Activated CD4-positive, CD25-positive, alpha-beta regulatory T cell treated with anti-CD3 and anti-CD28 coated beads, Interleukin-2, amount 50 U/mL, for 16 hours (primary cell): ENCODE results near the gene PEAK3.
A peak's percentile ranks its signal among the peaks of the same experiment; 100 is the strongest.
"Not testable (repeated sequence)": the region's sequence is repeated elsewhere in the genome, so short reads cannot be mapped to it uniquely, and the experiment has no call there.

Experiments
- DNase-seq: peaks from one replicate; pipeline ENCODE4 v3.0.0-alpha.2; 2020; ENCODE audit warnings: low read depth, low spot score

PEAK3 gene

DNA sequence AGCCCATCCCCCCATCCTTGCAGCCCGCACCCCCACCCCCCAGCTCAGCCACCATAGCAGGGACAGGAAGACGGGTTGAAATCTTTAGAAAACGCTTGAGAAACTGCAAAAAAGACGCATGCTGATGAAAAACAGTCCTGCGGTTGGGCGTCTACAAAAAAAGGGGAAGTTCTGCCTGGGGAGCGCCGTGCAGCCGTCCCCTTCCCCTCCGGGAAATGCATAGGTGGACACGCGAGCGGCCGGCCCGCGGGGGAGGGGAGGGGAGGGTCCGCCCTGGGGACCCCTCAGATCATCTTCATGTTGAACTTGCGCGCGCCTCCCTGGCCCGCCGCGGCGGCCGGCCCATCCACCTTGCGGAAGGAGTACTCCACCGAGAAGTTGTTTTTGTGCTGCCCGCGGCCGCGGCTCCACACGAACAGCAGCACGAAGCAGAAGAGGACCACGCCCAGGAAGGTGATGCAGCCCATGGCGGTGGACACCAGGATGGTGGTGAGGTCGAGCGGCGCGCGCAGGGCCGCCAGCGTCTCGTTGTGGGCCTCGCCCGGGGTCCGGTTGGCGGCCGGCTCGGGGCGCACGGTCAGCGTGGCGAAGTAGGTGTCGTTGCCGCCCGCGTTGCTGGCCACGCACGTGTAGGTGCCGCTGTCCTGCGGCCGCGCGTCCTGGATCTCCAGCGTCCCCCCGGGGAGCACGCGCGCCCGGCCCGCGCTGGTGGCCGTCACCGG is 7.9 kb upstream of the PEAK3 start:
- DNase-seq: no peak

DNA sequence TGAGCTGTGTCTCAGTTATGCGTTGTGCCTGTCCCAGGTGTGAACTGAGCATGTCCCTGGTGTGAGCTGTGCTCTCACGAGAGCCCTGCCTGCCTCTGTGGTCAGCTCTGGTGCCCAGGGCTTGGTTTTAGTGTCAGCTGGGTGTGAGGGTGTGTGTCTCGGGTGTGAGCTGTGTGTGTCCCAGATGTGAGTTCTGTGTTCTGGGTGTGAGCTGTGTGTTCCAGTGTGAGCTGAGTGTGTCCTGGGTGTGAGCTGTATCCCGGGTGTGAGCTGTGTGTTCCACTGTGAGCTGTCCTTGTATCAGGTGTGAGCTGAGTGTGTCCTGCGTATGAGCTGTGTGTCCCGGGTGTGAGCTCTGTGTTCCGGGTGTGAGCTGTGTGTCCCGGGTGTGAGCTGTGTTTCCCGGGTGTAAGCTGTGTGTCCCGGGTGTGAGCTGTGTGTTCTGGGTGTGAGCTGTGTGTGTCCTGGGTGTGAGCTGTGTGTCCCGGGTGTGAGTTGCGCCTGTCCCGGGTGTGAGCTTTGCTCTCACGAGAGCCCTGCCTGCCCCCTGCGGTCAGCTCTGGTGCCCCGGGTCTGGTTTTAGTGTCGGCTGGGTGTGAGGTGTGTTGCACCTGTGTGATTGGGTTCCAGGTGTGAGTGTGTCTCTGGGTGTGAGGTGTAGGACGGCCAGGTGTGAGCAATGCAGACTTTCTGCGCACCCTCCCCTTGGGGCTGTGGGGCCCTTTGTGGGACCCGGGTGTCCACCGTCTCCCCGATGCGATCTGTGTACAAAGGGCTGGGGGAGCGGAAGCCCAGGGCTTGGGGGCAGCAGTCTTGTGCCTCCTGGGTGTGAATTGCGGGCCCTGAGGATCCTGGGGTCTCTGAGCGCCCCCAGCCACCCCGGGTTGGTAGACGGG is 7.1 kb upstream of the PEAK3 start:
- no peak for DNase-seq

DNA sequence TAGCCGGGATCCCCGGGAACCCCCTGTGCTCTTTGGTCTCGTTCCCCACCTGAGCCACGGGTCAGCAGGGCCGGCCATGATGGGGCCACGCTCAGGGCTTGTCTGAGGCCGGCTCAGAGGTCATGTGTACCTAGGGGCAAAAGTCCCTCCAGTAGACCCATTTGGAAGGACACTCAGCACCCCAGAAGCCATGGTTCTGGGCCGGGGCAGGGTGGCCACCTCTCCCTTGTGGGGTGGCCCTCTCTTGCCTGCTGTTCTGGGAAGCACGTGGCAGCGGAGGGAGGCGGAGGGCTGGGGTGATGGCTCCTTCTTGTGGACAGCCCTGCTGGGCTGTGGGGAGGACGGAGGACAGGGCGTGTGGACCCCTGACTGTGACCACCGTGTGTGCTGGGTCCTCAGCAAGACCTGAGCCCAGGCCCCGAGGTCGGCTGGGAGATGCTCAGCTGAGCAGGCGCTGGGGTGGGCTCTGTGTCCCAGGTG is 6.4 kb upstream of the PEAK3 start:
- no peak for DNase-seq

DNA sequence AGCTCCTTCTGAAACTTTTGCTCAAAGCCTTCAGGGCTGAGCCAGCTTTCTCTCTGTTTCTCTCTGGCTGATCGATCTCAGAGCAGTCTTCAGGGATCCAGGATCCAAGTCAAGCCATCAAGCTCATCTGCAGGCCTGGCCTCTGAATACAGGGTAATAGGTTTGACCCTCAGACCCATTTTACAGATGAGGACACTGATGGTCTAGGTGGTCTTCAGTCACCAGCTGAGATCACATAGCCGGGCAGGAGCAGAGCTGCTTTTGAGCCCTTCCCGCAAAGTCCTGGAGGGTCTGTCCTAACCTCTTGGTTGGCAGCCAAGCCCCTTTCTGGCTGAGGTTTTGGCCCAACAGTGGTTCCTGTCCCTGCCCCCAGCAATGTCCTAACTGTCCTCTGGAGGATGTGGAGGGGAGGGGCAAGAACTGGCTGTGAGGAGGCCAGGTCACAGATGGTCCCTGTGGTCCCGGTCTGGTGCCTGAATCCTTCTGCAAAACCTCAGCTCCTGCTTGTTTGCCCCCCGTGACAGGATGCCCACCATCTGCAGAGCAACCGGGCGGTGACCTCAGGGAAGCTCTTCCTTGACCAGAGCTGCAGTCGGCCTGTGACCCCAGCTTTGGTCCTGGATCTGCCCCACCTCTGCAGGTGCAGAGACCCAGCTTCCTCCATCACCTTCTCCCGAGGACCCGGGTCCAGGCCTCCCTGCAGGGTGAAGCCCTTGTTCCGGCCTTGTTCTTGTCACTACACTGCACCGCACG is 5.8 kb upstream of the PEAK3 start:
- DNase-seq: no peak

DNA sequence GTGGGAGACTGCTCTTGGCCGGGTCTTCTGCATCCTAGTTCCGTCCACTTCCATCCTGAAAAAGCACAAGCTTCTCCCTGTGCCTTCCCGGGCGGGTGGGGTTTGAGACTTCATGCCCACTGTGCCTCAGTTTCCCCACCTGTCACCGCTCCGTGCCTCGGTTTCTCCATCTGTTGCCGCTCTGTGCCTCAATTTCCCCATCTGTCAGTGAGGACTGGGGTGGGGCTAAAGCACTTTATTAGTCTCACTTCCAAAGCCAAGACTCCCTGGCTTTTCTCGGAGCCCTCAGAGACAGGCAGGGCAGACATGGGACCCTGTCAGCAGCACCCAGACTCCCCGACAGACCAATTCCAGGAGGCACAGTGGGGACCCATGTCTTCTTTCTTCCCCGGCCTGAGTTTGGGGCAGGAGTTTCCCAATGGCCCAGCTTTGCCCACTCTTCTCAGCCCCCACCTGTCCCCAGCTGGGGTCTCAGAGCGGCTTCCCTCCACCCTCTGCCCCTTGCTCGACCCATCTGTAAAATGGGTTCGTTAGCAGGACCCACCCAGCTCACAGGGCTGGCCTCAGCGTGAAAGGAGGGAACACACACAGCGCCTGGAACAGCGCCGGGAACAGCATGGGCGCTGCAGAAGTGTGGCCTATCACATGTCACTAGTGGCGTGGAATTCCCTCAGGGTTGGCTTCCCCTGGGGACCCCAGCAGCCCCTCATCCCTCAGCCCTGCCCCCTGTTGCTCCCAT is 4.6 kb upstream of the PEAK3 start:
- DNase-seq: no peak

DNA sequence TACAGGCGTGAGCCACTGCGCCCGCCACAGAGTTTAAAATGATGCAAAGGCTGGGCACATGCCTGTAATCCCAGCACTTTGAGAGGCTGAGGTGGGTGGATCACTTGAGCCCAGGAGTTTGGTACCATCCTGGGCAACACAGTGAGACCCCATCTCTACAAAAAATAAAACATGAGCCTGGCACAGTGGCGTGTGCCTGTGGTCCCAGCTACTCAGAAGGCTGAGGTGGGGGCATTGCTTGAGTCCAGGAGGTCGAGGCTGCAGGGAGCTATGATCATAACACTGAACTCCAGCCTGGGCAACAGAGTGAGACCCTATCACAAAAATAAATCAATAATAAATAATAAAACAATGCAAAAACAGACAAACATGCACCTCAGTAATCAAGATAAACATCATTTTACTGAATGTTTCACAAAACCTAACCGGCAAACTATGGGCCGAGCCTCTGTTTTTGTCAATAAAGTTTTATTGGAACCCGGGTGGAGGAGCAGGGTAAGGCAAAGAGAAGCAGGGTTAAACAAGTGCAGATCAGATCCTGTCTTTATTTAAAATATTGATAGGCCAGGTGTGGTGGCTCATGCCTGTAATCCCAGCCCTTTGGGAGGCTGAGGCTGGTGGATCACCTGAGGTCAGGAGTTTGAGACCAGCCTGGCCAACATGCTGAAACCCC is 2.0 kb upstream of the PEAK3 start:
- no peak for DNase-seq

DNA sequence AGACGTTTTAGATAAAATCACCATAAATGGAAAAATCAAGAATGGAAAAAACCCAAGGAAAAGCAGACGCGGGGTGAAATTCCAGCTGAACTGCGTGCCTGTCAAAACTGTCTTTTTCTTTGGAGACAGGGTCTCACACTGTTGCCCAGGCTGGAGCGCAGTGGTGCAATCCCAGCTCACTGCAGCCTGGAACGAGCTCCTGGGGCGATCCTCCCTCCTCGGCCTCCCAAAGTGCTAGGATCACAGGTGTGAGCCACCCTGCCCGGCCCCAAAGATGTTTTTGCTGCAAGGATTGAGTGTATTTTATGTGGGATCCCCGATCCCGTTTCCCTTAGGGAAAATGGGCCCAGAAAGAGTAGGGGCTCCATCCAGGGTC is 875 bp upstream of the PEAK3 start:
- no peak for DNase-seq

DNA sequence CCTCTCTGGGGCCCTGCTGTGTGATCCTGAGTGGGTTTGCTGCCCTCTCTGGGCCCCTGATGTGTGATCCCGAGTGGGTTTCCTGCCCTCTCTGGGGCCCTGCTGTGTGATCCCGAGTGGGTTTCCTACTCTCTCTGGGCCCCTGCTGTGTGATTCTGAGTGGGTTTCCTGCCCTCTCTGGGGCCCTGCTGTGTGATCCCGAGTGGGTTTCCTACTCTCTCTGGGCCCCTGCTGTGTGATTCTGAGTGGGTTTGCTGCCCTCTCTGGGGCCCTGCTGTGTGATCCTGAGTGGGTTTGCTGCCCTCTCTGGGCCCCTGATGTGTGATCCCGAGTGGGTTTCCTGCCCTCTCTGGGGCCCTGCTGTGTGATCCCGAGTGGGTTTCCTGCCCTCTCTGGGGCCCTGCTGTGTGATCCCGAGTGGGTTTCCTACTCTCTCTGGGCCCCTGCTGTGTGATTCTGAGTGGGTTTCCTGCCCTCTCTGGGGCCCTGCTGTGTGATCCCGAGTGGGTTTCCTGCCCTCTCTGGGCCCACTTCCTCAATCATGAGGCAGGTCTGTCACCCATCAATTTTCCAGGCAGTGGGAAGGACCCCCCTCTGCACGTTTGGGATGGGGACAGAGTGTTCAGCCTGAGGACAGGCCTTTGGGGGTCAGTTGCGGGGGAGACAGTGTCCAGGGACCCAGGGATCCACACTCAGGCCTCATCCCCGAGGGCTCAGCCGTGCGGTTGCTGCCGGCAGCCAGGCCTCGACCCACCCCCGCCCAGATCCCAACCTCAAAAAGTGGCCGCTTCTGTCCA is 512 bp downstream of the PEAK3 start:
- DNase-seq: not testable (repeated sequence)

DNA sequence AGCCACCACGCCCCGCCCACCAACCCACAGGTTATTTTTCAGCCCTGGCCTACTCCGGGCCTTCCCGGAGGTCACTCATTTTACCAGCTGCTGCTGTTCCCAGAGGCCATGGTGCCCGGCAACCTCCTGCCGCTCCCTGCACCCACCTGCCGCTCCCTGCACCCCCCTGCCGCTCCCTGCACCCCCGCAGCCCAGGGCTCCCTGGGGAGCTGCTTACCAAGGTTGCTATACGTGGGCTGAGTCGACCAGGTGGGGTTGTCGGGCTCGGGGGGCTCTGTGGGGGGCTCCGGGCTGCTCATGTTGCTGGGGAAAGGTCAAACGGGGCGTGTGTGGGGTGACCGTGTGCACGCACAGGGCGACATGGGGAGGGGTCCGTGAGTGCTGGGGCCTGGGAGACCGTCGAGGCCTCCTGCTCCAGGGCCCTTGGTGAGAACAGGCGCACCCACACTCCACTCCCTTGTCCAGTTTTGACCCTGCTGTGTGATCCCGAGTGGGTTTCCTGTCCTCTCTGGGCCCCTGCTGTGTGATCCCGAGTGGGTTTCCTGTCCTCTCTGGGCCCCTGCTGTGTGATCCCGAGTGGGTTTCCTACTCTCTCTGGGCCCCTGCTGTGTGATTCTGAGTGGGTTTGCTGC is 1.2 kb downstream of the PEAK3 start:
- DNase-seq: no peak

DNA sequence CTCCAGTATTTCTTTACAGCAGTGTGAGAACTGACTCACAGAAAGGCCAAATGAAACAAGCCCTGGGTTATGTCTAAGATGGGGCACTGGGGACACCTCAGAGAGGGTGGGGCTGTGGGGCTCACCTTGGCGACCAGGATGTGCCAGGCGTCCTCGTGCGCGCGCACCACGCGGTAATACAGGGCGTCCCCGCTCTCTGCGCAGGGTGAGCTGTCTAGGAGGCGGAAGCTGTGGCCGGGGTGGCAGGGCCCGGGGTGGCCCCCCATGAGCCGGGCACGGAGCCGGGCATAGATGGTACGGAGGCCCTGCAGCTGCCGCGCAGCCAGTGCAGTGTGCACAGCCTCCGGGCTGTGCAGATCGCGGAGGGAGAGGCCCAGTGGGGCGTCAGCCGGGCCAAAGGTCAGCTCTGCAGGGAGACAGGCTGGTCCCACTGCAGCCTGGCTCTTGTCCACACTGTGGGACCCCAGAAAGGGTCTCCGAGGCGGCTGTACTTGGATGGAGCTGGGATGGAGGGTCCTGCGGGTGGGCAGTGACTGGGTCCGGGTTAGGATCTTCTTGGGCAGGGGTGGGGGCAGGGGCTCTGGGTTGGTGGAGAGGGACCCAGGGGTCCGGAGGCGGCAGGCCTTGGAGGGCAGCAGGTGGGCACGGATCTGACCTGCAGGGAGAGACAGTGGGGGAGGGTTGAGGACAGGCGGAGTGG is 3.4 kb downstream of the PEAK3 start:
- DNase-seq: no peak

DNA sequence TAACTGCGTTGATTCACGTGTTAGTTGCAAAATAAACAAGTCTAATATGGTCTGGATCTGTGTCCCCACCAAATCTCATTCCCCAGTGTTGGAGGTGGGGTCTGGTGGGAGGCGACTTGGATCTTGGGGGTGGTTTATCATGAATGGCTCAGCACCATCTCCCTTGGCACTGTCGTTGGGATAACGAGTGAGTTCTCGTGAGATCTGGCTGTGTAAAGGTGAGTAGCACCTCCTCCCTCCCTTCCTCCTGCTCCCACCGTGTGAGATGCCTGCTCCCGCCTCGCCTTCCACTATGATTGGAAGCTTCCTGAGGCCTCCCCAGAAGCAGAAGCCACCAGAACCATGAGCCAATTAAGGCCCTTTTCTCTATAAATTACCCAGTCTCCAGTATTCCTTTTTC is 4.8 kb downstream of the PEAK3 start:
- DNase-seq: no peak

DNA sequence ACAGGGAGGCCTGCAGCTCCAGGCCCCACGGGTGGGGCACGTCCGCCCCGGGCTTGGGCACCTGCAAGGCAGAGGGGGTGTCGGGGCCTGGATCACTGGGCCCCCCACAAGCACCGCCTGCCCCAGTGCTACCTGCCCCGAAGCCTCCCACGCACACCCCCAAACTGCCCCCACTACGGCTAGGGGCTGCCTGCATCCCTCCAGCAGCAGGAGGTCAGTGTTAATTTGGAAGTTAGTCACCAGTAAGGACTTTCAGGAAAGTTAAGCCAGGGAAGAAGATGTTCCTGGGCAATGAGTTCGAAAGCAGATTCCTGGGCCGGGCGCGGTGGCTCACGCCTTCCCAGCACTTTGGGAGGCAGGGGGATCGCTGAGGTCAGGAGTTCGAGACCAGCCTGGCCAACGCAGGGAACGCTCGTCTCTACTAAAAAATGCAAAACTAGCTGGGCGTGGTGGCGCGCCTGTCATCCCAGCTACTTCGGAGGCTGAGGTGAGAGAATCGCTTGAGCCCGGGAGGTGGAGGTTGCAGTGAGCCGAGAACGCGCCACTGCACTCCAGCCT is 5.5 kb downstream of the PEAK3 start:
- DNase-seq: no peak

DNA sequence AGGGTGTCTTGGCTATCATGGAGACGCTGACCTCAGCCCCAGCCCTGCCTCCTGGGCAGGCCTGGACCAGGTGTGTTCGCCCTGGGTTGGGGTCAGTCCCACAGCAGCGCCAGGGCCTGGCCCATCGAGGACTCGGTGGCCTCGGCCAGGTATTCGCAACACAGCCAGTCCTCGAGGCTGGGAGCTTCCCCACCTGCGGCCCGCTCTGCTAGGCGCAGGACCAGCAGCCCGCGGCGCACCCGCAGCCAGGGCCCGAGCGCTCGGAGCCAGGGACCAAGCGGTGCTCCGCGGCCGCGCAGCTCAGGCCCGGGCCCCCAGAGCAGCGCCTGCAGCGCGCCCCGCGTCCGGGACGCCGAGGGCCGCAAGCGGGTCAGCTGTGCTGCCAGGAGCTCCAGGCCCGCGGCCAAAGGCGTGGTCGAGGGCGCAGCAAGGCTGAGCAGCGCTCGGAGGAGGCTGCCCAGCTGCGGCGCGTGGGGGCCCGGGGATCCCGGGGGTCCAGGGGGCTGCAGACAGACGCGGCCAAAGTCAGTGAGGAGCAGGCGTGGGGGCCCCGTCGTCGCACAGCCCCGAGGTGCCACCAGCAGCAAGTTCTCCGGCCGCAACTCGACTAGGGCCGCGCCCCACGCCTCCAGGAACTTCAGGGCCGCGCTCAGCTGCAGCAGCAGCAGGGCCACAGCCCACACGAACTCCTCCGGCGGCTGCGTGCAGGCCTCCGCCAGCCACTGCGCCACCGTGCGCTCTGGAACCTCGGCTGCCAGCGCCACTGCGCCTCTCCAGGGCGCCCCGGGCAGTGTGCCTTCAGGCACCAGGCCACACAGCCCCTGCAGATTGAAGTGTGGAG is 6.2 kb downstream of the PEAK3 start:
- no peak for DNase-seq

DNA sequence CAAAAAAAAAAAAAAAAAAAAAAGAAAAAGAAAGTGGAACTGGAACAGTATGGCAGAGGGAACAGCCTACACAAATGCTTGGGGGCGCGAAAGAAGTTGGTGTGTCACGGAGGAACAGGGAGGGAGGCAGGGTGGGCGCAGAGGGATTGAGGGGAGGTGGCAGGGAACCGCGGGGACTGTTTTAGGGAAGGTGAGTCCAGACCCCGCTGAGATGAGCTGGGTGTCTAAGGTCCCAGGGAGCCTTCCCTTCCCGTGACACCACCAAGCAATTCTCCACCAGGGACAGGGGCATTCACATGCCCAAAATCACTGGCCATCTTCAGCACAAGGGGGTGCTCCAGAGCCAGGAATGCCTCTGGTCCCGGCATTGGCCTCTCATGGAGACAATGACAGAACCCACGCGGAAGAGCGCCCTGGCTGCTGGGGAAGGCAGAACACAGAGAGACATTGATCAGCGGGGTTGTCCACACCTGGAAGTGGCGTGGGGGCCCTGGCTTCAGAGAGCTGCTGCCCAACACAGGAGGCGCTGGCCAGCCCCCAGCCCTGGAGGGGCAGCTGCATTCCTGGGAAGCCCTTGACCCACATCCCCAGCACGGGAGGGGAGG is 6.9 kb downstream of the PEAK3 start:
- DNase-seq: no peak

DNA sequence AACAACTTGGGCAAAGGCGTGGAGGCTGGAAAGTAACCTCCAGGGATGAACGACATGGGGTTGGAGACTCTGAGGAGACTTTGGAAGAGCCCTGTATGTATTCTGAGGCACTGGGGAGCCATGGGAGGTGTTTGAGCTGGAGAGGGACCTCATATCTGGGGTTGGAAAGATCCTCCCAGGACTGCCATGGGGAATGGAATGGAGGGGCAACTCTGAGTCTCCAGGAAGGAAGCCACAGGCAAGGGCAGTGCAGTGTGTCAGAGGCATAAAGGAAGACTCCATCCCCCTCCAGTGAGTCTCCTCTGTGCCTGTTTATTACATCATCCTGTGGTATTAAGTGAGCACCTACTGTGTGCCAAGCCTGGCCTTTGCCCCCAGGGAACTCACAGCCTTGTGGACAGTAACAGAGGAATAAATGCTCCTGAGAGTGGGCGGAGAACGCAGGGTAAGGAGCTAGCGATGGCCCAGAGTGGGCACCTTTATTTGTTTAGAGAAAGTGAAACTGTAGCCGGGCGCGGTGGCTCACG is 7.7 kb downstream of the PEAK3 start:
- DNase-seq: no peak

DNA sequence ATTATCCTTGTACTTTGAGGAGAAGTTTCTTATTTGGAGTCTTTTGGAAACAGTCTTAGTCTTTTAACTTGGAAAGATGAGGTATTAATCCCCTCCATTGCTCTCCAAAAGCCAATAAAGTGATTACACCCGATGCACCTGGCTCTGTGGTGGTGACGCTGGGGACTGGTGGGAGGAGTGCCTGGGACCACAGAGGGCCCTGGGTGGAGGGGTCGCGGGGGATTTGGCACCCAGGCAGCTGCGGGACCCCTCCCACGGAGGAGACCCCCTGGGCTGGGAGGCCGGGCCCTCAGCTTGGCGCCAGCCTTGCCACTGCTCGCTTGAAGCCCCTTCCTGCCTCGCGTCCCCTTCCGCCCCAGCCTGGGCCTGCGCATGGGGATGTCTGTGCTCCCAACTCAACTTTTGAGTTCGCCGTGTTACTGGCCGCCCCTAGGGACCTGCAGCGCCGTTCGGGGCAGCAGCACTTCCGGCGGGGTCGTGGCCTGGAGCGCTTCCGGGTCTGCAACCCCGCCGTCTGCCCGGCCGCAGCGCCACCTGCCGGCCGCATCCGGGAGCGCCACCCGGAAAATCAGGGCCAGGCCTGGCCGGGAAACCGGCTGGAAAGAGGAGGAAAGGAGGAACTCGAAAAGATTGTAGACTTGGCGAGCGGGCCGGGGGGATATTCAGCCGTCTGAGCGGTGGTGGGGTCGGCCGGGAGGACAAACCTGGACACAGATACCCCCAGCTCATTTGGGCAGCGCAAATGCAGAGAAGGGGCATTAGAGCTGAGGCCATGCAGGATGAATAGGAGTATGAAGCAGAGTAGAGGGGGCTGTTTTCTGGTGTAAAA is 8.4 kb downstream of the PEAK3 start:
- DNase-seq: peak; percentile 49
